Hematopoietic multipotent progenitor cell treated with erythropoietin and hydrocortisone succinate and interleukin-3 and kit ligand, for 8 days (in vitro differentiated cells): ENCODE data around the gene KAZN.
A peak's percentile ranks its signal among the peaks of the same experiment; 100 is the strongest.
"Not testable (repeated sequence)": the region's sequence is repeated elsewhere in the genome, so short reads cannot be mapped to it uniquely, and the experiment has no call there.

ENCODE experiments used
- DNase-seq: peaks from one replicate; pipeline ENCODE4 v3.0.0-alpha.2; 2015

Gene KAZN

GRCh38 chr1:15020943-15021745, 422.7 kb downstream of the KAZN start:
- DNase-seq, result no peak

- no peak for DNase-seq
Measured at GRCh38 chr1:15022048-15022447, 423.6 kb downstream of the KAZN start.

- no peak for DNase-seq
Measured at GRCh38 chr1:15023205-15023604, 424.7 kb downstream of the KAZN start.

- no peak for DNase-seq
Measured at GRCh38 chr1:15023976-15024375, 425.5 kb downstream of the KAZN start.

DNA sequence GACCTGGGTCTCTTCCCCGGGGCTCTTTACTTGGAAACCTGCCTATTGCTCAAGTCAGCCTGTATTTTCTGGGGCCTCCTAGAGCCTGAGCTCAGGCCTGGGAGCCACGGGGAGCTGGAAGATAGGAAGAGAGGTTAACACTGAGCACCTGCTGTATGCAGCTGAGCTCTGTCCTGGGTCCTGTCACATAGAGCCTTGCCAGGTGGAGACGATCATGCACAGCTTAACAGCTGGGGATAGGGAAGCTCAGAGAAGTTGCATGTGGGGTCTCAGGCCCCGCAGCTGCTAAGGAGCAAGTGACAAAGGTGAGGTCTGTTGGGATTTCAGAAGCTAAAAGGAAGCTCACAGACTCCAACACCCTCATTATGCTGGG, 427.6 kb downstream of the KAZN start:
- no peak for DNase-seq

GRCh38 chr1:15027515-15027986, 429.1 kb downstream of the KAZN start:
- peak; percentile 23 for DNase-seq

GRCh38 chr1:15028102-15028501, 429.6 kb downstream of the KAZN start:
- no peak for DNase-seq

GRCh38 chr1:15028616-15029015, 430.1 kb downstream of the KAZN start:
- no peak for DNase-seq

- no peak for DNase-seq
Measured at GRCh38 chr1:15029036-15029435, 430.6 kb downstream of the KAZN start.

DNA sequence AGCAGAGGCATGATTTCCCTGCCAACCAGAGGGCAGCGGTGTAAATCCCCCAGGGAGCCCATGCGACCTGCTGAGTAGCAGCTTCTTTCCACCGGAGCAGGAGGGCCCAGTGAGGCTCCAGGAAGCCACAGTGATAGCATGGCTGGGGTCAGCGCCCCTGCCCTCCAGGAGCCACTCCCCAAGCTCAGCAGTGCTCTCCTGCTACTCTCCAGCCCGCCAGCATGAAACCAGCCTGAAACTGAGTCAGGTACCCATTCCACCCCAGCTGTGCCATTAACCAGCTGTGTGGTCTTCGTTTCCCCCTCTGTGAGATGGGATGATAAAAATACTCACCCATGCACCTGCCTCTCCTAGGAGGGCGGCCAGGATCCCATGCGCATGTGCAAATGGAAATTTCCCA, 431.3 kb downstream of the KAZN start:
- no peak for DNase-seq

DNA sequence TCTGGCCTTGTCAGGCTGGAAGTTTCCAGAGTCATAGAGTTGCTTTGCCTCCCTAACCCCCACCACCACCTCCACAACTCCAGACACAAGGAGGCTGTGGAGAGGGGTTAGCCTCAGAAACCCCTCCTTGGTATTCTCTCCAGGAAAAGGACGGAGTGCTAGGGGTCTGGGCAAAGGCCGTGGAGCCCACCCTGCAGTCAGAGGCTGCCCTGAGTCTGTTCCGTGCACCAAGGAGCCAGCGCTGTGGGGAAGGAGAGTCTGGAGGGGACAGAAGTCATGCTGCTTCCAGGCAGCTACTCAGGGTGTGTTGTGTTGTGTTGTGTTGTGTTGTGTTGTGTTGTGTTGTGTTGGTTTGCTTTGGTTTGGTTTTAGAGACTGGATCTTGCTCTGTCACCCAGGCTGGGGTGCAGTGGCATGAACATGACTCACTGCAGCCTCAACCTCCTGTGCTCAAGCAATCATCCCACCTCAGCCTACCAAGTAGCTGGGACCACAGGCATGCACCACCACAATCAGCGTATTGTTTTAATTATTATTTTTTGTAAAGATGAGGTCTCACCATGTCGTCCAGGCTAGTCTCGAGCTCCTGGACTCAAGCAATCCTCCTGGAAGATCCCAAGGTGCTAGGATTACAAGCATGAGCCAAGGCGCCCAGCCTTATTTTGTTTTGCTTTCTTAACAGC, 432.9 kb downstream of the KAZN start:
- DNase-seq, result no peak

GRCh38 chr1:15033264-15033663, 434.8 kb downstream of the KAZN start:
- DNase-seq, result no peak

- DNase-seq, result no peak
Measured at GRCh38 chr1:15034656-15035055, 436.2 kb downstream of the KAZN start.

DNA sequence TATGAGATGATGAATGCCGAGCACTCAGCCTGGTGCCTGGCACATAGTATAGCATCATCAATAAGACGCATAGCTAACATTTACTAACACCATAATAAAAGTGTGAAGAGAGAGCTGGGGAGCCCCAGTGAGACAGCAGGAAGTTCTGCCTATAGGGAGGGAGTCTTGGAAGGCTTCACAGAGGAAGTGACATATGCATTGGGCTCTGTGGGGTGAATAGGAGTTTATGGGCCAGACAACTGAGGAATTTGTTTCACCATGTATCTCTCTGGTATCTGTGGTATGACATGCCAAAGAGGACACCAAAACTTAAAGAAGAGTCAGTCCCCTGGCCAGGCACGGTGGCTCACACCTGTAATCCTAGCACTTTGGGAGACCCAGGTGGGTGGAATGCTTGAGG, 436.8 kb downstream of the KAZN start:
- no peak for DNase-seq

DNA sequence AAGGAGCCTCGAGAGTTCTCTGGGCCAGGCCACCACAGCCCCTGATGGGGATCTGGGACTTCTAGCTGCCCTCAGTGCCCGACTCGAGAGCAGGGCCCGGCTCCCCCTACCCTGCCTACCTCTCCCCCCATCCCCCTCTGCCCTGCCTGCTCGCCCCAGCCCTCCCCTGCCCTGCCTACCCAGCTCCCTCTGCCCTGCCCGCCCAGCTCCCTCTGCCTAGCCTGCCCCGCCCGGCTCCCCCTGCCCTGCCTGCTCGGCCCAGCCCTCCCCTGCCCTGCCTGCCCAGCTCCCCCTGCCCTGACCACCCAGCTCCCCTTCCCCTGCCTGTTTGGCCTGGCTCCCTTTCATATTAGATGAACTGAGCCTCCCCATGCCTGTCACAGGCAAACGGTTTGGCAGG, 437.6 kb downstream of the KAZN start:
- no peak for DNase-seq

DNA sequence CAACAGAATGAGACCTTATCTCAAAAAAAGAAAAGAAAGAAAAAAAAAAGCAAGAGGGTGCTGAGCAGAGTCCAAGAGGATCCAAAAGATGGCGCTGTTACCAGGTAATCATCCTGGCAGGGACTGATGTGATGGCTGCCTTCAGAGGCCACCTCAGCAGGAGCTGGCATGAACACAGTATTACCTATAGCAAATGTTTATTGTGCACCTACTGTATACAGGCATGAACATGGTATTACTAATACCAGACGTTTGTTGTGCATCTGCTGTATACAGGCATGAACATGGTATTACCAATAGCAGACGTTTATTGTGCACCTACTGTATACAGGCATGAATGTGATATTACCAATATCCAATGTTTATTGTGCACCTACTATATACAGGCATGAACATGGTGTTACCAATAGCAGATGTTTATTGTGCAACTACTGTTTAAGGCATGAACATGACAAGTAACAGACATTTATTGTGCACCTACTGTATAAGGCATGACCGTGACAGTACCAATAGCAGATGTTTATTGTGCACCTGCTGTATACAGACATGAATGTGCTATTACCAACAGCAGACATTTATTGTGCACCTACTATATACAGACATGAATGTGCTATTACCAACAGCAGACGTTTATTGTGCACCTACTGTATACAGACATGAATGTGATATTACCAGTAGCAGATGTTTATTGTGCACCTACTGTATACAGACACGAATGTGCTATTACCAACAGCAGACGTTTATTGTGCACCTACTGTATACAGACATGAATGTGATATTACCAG, 439.9 kb downstream of the KAZN start:
- DNase-seq, result peak; percentile 58

DNA sequence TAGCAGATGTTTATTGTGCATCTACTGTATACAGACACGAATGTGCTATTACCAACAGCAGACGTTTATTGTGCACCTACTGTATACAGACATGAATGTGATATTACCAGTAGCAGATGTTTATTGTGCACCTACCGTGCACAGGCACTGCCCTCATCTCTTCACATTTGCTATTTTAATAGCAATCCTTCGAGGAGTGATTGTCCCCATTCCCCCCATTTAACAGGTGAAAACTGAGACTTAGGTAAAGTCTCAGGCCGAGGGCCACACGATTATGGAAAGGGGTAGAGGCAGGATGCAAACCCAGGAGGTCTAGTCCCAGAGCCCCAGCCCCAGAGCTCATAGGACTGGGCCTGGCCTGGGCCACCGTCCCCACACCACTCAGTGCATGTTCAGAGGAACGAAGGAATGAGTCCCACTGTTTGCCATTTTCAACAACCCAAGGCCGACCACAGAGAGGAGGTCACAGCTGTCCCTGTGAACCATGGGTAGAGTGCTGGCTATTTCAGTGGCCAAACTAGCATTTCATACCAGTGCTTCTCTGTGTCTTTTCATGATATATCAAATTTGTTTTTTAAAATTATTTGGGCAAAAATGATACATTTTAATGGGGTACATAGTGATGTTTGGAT, 440.6 kb downstream of the KAZN start:
- DNase-seq, result no peak

- no peak for DNase-seq
Measured at GRCh38 chr1:15039901-15040300, 441.4 kb downstream of the KAZN start.

DNA sequence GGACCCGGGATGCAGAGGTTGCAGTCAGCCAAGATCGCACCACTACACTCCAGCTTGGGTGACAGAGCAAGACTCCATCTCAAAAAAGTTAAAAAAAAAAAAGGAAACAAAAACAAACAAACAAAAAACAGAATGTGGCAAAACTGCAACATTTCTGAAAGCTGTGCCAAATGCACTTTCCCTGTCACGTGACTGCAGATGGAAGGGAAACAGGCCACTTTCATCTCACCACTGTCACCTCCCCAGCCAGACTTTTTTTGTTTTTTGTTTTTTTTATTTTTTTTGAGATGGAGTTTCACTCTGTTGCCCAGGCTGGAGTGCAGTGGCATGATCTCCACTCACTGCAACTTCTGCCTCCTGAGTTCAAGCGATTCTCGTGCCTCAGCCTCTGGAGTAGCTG, 442.2 kb downstream of the KAZN start:
- not testable (repeated sequence) for DNase-seq

DNA sequence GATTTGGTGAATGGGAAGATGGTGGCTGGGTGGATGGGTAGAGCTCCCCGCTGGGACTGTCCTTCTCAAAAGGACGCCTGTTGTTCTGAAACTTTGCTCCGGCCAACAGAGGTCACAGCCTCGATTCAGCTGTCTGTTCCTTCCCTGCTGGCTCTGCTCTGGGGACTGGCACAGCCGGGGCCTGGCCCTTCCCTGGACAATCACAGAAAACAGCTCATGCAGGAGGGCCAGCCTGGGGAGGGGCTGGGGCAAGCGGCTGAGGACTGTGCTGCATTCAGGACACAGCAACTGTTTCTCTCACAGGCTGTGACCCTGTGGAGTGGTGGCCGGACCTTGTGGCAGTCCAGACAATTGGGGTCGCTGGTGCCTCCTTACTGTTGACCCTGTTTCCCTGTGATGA, 444.4 kb downstream of the KAZN start:
- DNase-seq, result no peak

- no peak for DNase-seq
Measured at GRCh38 chr1:15043934-15044333, 445.4 kb downstream of the KAZN start.

DNA sequence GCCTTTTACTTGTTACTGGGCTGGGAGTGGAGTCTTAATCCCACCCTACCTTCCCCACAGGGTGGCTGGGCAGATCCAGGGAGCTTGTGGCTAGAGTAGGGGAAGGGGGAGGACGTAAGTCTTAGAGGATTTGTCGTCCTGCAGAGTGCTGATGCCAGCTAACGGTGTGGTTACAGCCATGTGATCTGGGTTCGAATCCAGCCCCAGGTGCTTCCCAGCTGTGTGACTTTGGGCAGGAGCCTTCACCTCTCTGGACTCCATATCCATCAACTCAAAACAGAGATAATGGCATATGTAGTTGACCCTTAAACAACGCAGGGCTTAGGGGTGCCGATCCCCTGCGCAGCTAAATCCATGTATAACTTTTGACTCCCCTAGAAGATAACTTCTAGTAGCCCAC, 446.6 kb downstream of the KAZN start:
- no peak for DNase-seq

GRCh38 chr1:15046487-15047165, 448.1 kb downstream of the KAZN start:
- peak; percentile 65 for DNase-seq
